HG02642 (cell line): ENCODE data around the gene LIME1.
"Not testable (repeated sequence)": the region's sequence is repeated elsewhere in the genome, so short reads cannot be mapped to it uniquely, and the experiment has no call there.

Source experiments
- ATAC-seq: cut with Tn5 transposase; IDR thresholded peaks from one replicate; pipeline ENCODE4 v1.9.1; 2021; ENCODE audit warnings: mild to moderate bottlenecking; ENCODE audit not compliant: unreplicated experiment, poor library complexity

The LIME1 gene

GRCh38 chr20:63767886-63768285 is 31.4 kb downstream of the LIME1 start:
- no peak for ATAC-seq

DNA sequence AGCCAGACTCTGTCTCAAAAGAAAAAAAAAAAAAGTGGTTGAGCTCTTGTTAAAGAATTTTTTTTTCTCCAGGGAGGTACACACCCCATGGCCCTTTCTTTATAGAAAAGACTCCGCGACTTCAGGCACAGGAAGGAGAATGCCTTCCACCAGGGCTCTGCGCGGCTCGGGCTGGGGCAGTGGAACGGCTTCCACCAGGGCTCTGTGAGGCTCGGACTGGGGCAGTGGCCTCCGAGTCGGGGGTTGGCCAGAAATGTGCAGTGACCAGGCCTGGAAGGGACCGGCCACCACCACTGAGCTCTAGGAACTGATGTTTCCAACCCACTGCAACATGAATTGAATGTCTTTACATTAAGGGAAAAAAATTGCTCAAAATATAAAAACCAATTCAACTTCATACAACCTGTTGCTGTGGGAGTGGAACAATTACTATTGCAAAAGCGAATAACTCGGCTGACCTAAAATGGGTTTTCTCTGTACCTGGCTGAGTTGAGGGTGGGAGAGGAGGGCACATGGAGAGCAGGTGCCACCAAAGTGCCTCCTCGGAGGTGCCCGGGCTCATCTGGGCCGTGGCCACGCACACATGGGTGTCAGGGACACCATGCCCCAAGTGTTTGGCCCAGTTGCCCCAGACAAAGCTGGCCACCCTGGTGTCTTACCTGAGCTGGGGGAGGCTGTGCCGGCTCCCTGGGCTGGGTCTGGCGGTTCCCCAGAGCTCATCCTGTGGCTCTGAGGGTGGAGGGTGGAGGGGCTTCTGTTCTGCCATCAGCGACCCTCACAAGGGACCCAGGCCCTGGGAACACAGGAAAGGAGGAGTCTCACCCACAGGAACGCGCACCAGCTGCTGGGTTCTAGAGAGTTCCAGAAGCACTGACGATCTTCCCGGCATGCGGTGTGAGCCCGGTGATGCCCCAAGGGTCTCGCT is 32.4 kb downstream of the LIME1 start:
- ATAC-seq: no peak

GRCh38 chr20:63769891-63770474 is 33.5 kb downstream of the LIME1 start:
- ATAC-seq: no peak

GRCh38 chr20:63771046-63771707 is 34.7 kb downstream of the LIME1 start:
- no peak for ATAC-seq

- ATAC-seq: no peak
Measured at GRCh38 chr20:63772781-63773518, 36.5 kb downstream of the LIME1 start.

GRCh38 chr20:63773571-63774241 is 37.2 kb downstream of the LIME1 start:
- no peak for ATAC-seq

DNA sequence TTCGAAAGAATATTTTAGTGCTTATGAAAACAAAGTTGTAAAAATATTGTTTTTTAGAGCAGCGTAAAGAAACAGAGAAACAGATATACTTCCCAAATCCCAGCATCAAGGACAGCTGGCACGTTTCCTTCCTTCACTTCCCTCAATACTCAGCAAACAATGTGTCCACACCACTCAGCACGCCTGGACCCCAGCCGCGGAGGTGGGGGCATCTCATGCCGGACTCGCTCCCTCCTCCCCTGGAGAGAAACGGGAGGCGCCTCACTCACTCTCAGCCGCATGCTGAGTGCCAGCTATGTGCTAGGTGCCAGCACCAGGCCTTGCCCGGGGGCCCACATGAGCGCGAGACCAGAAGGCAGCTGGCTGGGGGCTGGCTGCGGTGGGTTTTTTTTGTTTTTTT is 37.8 kb downstream of the LIME1 start:
- ATAC-seq: no peak

DNA sequence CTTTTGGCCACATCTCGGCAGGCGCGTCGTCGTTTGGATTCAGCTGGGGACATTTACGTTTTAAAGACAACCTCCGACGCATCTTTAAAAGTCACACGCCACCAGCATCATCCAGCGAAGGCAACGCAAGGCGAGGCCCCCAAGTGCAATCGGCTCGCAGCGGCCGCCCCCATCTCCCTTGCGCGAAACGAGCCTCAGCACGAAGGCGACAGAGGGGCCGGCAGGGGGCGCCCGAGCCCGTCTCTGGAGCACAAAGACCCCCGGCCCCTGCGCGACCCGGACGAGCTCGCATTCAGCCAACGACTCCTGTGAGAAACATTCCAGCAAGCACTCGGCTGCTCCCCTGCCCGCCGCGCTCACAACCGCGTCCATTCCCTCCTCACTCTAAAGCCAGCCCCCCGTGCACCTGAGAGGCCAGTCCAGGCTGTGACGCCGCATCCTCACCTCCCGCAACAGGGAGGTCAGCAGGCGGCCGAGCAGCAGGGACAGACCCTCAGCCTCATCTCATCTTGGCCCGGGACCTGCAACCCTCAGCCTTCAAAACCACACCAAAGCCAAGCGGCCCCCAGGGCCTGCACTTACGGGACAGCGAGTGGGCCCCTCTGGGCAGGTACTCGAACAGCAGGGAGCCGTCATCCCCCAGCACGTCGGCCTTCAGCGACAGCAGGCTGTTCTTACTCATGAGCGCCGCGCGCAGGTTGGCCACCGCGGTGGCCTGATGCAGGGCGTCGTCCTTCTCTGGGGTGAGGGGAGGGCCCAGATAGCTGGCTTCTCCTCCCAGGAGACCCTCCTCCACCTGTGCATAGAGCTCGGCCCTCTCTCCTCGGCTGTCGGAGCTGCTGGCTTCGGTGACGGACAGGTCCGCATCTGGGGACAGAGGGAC is 38.9 kb downstream of the LIME1 start:
- ATAC-seq: no peak

DNA sequence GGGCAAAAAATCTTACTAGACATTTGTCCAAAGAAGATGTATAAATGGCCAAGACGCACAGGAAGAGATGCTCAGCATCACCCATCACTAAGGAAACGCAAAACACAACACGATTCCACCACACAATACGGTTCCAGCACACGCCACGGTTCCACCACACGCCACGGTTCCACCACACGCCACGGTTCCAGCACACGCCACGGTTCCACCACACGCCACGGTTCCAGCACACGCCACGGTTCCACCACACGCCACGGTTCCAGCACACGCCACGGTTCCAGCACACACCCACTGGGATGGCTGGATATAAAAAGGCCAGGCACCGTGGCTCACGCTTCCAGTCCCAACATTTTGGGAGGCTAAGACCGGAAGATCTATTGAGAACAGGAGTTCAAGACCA is 40.4 kb downstream of the LIME1 start:
- not testable (repeated sequence) for ATAC-seq

- ATAC-seq: no peak
Measured at GRCh38 chr20:63777614-63778013, 41.1 kb downstream of the LIME1 start.

GRCh38 chr20:63778034-63778752 is 41.7 kb downstream of the LIME1 start:
- no peak for ATAC-seq

DNA sequence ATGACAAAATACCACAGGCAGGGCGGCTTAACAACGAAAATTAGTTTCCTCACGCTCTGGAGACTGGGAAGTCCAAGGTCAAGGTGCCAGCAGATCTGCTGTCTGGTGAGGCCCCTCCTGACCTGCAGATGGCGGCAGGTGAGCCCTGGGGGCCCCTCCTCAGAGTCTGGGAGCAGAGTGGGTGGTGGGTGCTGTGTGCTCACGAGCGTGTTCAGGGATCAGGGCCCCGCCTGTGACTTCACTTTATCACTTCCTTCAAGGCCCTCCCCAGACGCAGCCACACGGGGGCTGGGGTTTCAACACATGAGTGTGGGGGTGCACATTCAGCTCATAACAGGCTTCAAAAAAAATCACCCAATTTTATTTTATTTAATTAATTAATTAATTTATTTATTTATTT is 42.4 kb downstream of the LIME1 start:
- no peak for ATAC-seq

DNA sequence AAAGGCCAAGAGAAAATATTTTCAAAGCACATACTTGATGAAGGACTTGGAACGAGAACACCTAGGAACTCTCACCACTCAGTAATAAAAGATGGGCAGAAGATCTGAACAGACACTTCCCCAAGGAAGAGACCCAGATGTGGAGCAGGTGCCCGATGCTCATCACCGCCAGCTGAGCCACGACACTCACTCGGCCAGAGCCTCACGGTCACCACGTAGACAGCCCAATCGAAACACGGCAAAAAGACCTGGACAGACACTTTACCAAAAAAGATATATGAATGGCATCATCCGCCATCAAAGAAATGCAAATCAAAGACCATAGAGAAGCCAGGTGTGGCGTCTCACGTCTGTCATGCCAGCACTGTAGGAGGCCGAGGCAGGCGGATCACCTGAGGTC is 44.7 kb downstream of the LIME1 start:
- ATAC-seq: no peak

DNA sequence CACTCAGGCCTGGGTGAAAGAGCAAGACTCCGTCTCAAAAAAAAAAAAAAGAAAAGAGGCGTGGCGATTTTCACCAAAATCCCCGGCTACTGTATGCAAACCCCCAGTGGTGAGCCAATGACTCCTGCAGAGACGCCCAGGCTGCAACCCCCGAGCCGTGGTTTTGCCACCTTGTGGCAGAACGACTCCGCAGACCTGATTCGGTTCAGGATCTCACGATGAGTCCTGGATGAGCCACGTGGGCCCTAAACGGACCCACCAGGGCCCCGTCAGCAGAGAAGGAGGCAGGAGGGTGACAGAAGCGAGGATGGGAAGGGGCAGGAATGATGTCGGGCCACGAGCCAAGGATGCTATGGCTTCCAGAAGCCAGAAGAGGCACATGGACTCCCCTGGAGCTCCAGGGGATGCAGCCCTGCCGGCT is 45.6 kb downstream of the LIME1 start:
- ATAC-seq: no peak

GRCh38 chr20:63782521-63782971 is 46.1 kb downstream of the LIME1 start:
- no peak for ATAC-seq

- ATAC-seq: no peak
Measured at GRCh38 chr20:63783970-63784369, 47.5 kb downstream of the LIME1 start.

GRCh38 chr20:63785691-63786131 is 49.2 kb downstream of the LIME1 start:
- no peak for ATAC-seq

DNA sequence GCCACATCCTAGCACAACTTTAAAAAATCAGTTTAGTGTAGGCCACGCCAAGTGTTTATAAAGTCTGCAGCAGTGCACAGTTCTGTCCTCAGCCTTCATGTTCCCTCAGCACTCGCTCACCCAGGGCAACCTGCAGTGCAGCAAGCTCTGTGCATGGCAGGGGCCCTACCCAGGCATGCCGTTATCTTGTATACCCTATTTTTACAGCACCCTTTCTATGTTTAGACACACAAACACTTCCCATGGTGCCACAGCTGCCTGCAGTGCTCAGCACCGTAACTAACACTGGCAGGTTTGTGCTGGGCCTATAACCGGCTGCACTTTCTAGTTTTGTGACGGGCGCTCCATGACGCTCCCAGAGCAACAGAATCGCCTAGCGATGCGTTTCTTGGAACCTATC is 50.8 kb downstream of the LIME1 start:
- no peak for ATAC-seq
